HG03354 (cell line): ENCODE results near the gene SMARCD3.

Source experiments
- ATAC-seq: cut with Tn5 transposase; IDR thresholded peaks from one replicate; pipeline ENCODE4 v1.9.1; 2021; ENCODE audit warnings: mild to moderate bottlenecking; ENCODE audit not compliant: unreplicated experiment, poor library complexity, severe bottlenecking

Gene SMARCD3

GRCh38 chr7:151223728-151224127, 24.8 kb downstream of the SMARCD3 start:
- no peak for ATAC-seq

GRCh38 chr7:151218170-151218569, 30.3 kb downstream of the SMARCD3 start:
- ATAC-seq = no peak

- no peak for ATAC-seq
These were observed 33.1 kb downstream of the SMARCD3 start for GRCh38 chr7:151215396-151215795.

- ATAC-seq = no peak
These were observed 34.7 kb downstream of the SMARCD3 start for GRCh38 chr7:151213826-151214225.

- ATAC-seq = no peak
These were observed 35.9 kb downstream of the SMARCD3 start for GRCh38 chr7:151212626-151213025.

GRCh38 chr7:151211155-151211772, 37.2 kb downstream of the SMARCD3 start:
- ATAC-seq = no peak

- no peak for ATAC-seq
These were observed 38.2 kb downstream of the SMARCD3 start, which contains the start of gene H2BK1 for GRCh38 chr7:151210087-151210854. Gene H2BK1, minus strand, starts transcription at chr7:151210488. Its CDS starts 170 bp downstream, at chr7:151210318.

GRCh38 chr7:151209588-151209987, 38.9 kb downstream of the SMARCD3 start:
- no peak for ATAC-seq

GRCh38 chr7:151208253-151208862, 40.1 kb downstream of the SMARCD3 start:
- no peak for ATAC-seq

- no peak for ATAC-seq
These were observed 40.7 kb downstream of the SMARCD3 start for GRCh38 chr7:151207804-151208203.

GRCh38 chr7:151207315-151207714, 41.2 kb downstream of the SMARCD3 start:
- no peak for ATAC-seq

- ATAC-seq = no peak
These were observed 41.6 kb downstream of the SMARCD3 start for GRCh38 chr7:151206914-151207313.

- ATAC-seq = no peak
These were observed 42.8 kb downstream of the SMARCD3 start for GRCh38 chr7:151205730-151206129.

GRCh38 chr7:151204383-151205032, 44.0 kb downstream of the SMARCD3 start:
- ATAC-seq = no peak

GRCh38 chr7:151202836-151203235, 45.7 kb downstream of the SMARCD3 start:
- ATAC-seq = no peak

- ATAC-seq = no peak
These were observed 46.7 kb downstream of the SMARCD3 start for GRCh38 chr7:151201751-151202150.

GRCh38 chr7:151201344-151201743, 47.1 kb downstream of the SMARCD3 start:
- ATAC-seq = no peak

GRCh38 chr7:151198945-151199848, 49.3 kb downstream of the SMARCD3 start:
- no peak for ATAC-seq

GRCh38 chr7:151197932-151198331, 50.6 kb downstream of the SMARCD3 start:
- no peak for ATAC-seq
